Stimulated activated CD4-positive, alpha-beta T cell treated with anti-CD3 and anti-CD28 coated beads, TNF-alpha, amount 100 ng/mL, for 4 hours (primary cell): ENCODE measurements around the gene MT1A.
"Not testable (repeated sequence)": the region's sequence is repeated elsewhere in the genome, so short reads cannot be mapped to it uniquely, and the experiment has no call there.

ENCODE experiments used
- DNase-seq, 3 experiments: peaks; one replicate each; pipeline ENCODE4 v3.0.0-alpha.2; 2020; ENCODE audit warnings: low read depth in 3 of 3

MT1A gene

GRCh38 chr16:56653218-56653617 is 14.8 kb downstream of the MT1A start:
- no peak for DNase-seq

GRCh38 chr16:56657555-56658326 is 19.3 kb downstream of the MT1A start, which contains the start of gene MT1F:
TSS of gene MT1F (plus strand) at chr16:56657959. CDS start at chr16:56658059, 100 bp downstream.
- DNase-seq: peak; percentile 49 to 63 (median 61)

DNA sequence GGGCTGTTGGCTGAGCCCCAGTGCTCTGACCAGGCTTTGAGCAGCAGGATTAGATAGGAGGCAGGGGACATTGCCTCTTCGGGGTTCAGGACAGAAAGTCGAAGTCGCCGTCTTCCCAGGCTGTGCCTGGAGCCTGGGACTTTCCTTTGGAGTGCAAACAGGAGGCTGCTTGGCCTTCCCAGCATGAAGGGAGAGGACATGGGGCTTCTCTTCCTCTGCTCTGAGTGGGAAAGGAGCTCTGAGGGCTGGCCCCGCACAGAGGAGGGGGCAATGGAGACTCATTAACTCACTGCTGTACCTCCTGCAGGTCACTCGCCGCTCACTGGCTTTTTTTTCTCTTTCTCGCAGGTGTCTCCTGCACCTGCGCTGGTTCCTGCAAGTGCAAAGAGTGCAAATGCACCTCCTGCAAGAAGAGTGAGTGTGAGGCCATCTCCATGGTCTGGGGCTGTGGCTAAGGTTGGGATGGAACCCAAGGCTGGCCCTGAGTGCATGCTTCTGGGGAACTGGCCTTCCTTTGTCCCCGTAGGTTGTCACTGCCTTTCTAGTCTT is 19.9 kb downstream of the MT1A start:
- DNase-seq: no peak

DNA sequence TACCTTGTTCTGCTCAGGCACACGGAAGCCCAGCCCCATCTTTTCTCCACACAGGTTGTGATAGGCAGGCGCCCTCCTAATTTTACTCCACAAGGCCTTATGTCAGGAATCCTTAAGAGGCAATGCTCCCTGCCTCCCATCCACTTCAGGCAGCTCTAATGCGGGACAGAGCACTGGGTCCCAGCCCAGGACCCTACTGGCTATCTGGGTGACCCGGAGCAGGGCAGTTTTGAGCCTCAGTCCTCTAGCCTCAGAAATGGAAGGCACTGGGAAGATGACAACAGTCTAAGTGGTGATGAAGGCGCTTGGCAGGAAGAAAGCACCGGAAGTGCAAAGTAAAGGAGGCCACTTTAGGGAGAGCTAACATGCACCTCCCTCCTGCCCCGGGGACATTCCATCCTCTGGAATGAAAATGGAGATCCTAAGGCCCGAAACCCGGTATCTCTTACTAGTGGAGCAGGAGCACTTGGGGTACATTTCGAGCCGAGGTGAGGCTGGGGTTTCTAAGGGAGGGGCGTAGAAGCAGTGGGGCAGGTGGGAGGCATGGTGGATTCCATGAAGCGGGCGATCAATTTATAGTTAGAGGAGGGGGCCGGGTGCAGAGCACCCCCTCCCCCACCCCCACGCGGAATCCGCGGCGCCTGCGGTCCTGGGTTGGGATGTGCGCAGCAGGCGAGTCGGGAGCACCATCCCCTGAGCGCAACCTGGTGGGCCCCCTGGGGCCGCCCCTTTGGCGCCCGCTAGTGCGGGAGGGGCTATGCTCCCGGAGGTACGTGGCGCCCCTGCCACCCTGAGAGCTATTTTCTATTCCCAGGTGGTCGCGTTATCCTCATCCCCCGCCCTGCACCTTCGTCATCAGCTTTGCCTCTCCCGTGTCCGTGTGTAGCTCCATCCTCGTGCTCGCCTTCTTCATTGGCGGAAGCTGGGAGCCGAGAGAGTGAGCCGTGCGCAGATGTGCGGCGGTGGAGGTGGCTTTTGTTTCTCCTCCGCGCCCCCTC is 24.2 kb downstream of the MT1A start:
- no peak for DNase-seq

- DNase-seq: no peak
These were observed 26.0 kb downstream of the MT1A start for GRCh38 chr16:56664506-56664905.

- DNase-seq: not testable (repeated sequence)
These were observed 27.1 kb downstream of the MT1A start for GRCh38 chr16:56665286-56666261.

DNA sequence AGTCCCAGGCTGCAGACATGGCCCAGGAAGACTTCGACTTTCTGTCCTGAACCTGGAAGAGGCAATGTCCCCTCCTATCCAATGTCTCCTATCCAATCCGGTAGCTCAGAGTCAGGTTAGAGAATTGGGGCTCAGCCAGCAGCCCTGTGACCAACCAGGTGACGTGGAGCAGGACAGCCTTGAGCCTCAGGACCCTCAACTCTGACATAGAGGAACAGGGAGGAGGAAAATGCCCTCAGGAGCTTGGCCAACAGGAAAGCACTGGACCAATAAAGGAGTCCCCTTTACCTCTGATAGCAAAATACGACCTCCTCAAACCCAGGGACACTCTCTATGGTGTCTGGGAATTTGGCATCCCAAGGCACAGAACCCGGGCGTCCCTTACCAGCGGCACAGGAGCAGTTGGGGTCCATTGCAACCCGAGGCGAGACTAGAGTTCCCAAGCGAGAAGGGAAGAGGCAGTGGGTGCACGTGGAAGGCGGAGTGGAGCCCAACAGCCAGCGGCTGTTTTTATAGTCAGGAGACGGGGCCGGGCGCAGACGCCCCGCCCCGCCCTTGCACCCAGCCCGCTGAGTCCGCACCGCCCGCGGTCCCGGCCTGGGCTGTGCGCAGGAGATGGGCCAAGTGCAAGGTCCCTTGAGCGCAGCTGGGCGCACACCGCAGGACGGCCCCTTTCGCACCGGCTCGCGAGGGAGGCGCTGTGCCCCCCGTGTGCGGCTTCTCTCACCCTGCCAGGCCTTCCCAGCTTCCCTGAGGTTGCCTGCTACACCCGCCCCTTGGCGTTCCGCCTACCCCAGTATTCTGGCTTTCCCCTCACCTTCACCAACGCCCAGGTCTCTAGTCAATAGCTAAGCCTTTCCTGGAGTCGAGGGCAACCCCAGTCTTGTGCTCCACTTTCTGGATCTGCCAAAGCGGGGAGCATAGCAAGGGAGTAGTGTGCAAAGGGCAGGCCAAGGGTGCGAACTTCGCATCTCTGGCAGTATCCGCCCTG is 29.4 kb downstream of the MT1A start, which contains the start of gene MT1G:
MT1G (minus strand) TSS at position 485 of the 991 bp plus-strand sequence; CDS start at position 413, 72 bp downstream.
- DNase-seq: no peak

- DNase-seq: no peak
These were observed 30.8 kb downstream of the MT1A start, which contains the start of gene MT1H for GRCh38 chr16:56669005-56669839. TSS of gene MT1H (plus strand) at chr16:56669814. CDS start at chr16:56669885, 71 bp downstream.

GRCh38 chr16:56669840-56670619 is 31.6 kb downstream of the MT1A start:
- no peak for DNase-seq

- DNase-seq: no peak
These were observed 32.1 kb downstream of the MT1A start for GRCh38 chr16:56670620-56670934.

DNA sequence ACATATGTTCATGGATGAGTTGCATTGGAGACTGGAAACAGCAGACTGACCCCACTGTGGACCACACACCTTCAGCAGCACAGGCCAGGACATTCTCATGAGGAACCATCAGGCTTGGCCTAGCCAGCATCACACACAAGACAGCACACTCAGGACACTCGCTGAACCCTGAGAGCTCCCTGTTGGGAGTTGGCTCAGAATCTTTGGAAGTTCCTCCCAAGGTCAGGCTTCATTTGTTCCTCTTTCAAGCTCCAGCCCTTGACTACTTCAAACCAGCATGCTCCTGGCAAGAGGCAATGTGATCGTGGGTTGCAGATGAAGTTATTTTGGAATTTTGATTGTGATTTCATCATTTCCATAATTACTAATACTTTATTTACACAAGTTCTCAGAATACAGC is 33.2 kb downstream of the MT1A start:
- DNase-seq: not testable (repeated sequence)

DNA sequence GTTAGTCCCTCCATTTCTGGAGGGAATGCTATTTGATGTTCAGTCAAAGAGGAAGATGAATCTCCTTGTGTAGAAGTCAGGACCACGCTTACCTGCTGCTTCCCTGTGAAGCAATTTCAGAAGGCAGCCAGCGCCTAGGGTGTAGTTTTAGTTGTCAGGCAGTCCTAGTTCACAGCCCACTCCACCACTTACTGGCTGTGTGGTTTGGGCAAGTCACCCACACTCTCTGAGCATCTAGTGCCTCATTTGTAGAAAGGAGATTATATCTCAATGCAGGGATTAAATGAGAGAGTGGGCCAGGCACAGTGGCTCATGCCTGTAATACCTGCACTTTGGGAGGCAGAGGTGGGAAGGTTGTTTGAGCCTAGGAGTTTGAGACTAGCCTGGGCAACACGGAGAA is 33.7 kb downstream of the MT1A start:
- not testable (repeated sequence) for DNase-seq

DNA sequence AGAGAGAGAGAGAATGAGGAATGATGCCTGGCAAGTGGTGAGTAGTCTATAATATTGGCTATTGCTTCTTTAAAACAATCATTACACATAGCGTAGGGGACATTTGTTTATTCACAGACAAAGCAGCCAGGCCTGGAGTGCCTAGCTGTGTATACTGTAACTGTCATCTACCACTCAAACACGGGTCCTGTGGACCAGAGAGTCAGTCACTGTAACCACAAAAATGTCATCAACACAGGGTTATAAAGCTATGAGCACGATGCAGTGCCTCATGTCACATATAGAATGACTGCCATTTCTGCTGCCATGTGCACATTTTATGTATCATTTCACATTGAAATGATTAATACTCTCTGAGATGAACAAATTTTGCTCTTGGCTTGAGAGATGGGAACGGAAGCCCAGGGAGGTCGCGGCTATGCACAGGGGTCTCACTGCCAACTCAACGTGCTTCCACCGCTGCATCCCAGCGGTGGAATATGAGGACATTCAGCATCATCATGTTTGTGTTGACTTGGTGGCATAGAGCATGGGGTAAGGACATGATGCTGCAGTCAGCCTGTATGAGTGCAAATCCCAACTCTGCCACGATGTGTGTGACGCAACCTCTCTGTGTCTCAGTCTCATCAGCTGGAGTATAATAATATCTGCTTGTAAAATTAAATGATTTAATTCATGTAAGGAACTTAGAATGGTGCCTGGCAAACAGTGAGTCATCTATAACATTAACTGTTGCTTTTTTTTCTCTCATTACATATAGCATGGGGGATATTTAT is 34.5 kb downstream of the MT1A start:
- DNase-seq: no peak

GRCh38 chr16:56673921-56674320 is 35.5 kb downstream of the MT1A start:
- no peak for DNase-seq

- not testable (repeated sequence) for DNase-seq
These were observed 36.1 kb downstream of the MT1A start for GRCh38 chr16:56674570-56674969.

GRCh38 chr16:56675685-56676210 is 37.3 kb downstream of the MT1A start:
- peak in 2 of 3 experiments; percentile 16 to 21 for DNase-seq

- DNase-seq: no peak
These were observed 39.0 kb downstream of the MT1A start for GRCh38 chr16:56677474-56677873.
